Activated naive CD4-positive, alpha-beta T cell treated with Interleukin-2 at 50 U/mL for 16 hours (primary cell): ENCODE results near the gene KIF23.

Experiments used
- DNase-seq: peaks from one replicate; pipeline ENCODE4 v3.0.0-alpha.2; 2020

The KIF23 gene

DNA sequence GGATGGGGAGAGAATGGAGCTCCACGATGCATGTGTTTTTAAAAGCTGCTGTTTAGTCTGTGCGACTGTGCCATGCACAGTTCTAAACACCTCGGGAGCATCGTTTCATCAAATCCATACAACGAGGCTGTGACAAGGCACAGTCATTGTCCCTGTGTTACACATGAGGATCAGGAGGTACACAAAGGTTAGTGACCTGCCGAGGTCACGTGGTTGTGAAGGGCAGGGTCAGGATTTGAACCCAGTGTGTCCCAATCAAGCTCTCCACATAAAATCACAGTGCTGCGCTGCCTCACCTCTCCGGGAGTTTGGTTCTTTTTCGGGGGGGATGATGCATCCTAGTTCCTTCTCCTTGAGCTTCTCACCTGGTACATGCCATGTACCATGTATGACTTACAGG is 18.7 kb upstream of the KIF23 start:
- DNase-seq: no peak

DNA sequence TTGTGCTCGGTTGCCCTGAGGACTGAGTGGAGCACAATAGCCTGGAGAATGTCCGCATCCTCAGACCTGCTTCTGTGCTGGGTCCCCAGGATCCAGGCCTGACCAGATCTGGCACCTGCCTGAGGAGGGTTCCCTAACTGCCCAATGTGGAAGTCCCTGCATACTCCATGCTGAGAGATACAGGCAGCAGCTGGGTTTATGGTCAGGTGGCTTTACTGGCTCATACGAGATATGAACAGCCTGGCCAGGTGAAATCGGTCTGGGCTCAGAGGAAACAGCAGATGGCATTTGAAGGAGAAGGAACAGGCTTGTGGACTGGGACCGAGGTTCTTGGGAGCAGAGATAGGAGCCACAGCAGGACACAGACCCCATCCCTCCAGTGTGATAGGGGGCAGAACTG is 18.2 kb upstream of the KIF23 start:
- no peak for DNase-seq

DNA sequence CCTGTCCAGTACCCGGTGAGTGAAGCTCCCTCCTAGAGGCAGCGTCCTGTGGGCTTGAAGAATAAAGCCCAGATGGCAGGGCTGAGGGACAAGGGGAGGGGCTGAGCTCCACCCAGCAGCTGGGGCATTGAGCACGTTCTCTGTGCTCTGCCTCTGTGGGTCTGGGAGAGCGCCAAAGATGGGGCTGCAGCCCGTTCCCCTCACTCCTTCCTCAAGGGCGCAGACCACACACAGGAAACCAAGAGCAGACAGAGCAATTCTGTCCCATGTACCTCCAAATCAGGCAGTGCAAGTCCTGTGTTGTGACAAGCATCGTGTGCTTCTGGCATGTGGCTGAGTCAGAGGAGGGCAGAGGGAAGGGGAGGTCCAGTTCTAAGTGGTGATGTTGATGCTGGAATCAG is 15.7 kb upstream of the KIF23 start:
- DNase-seq: no peak

DNA sequence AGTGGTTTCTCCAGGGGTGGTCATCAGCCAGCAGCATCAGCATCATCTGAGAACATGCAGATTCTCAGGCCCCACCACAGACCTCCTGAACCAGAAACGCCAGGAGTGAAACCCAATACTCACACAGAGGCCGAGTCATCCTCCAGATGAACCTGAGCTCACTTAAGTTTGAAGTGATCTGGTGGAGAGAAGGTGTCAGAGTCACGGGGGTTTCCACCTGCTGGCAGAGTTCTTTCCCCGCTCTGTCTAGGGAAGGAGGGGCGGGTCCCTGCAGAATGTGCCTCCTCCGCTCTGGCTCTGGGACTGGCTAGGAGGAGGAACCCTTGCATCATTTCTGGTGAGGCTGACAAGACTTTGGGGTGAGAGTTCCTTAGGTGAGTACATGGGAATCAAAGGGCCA is 13.3 kb upstream of the KIF23 start:
- DNase-seq: no peak

DNA sequence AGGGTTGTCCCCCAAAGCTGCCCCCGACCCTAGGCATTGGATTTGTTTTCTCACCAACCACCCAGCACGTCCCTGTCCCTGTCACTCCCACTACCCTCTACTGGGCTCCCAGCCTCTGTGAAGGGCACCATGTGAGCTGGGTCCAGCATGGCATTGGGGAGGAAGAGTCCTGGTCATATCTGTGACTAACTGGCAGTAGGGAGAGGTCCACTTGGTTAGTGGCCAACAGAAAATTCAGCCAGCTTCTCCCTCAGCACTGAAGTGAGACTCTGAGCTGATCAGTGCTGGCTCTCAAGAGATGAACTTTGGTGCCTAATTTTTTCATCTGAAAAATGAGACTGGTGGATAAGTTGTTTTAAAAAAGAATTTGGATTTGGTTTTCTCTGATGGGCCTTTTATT is 11.3 kb upstream of the KIF23 start:
- DNase-seq: no peak

DNA sequence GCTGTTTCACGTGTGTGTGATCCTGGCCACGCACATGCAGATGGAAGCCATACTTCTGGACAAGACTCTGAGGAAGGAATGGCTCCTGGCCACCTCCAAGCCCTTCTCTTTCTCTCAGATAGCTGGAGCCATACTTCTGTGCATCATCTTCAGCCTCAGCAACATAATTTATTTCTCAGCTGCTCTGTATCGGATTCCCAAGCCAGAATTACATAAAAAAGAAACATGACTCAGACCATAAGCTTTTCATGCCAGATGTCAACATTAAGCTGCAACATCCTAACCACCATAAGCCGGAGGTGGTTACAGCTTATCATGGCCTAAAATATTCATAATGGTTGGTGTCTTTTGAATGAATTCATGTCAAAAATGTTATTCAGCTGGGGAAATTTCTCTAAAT is 10.6 kb upstream of the KIF23 start:
- no peak for DNase-seq

DNA sequence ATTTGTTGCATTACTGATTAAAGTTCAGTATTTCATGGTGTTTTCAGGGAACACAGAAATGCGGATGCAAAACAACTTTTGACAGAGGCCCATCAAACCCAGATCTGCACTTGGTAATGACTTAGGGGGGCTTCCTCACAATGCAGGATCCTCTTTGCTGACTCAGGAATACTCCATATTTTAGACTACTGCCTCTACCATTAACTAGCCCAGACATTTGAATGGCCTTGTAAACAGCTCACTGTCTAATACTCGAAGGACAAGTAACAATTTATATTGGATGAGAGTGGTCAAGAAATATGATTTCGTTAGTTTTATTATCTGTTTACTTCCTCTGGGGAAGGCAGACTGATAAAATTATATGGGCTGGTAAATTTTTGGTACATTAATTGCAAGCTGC is 9.0 kb upstream of the KIF23 start:
- DNase-seq: no peak

DNA sequence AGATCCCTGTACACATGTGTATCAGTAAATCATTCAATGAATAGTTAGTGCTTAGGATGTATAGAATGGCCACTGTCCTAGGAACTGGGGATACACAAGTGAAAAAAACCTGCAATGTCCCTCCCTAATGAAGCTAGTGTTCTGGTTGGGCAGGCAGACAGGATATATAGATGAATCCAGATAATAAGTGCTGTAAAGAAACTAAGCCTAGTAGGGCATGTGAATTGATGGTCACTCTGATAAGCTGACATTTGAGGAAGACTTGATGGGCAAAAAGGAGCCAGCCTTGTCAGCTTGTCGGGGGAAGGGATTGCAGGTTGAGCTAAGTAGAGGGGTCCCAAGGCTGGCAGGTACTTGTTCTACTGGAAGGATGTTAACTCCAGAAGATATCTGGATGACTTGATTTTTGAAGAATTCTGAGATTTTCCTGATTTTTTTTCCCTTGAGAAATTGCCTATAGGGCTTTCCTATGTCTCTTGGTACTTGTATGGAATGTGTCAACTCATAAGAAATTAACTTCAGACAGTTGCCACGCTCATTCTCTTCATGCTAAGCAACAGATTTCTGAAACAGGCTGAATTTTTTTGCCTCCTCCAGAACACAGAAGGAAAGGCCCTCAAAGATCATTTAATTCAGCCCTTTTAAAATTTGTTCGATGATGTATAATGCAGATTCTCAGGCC is 6.3 kb upstream of the KIF23 start:
- no peak for DNase-seq

DNA sequence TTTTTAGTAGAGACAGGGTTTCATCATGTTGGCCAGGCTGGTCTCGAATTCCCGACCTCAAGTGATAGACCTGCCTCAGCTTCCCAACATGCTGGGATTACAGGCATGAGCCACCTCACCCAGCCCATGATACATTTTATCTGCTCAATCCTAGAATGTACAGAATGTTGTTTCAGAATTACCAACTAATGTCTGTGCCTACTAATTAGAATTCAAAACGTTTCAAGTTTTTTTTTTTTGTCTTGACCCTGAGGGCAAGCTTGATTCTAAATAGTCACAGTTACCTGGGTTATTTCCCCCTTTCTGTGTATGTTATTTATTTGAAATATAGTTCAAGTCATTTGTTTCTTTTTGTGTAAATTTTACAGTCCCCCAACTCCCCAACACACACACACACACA is 5.3 kb upstream of the KIF23 start:
- DNase-seq: no peak

DNA sequence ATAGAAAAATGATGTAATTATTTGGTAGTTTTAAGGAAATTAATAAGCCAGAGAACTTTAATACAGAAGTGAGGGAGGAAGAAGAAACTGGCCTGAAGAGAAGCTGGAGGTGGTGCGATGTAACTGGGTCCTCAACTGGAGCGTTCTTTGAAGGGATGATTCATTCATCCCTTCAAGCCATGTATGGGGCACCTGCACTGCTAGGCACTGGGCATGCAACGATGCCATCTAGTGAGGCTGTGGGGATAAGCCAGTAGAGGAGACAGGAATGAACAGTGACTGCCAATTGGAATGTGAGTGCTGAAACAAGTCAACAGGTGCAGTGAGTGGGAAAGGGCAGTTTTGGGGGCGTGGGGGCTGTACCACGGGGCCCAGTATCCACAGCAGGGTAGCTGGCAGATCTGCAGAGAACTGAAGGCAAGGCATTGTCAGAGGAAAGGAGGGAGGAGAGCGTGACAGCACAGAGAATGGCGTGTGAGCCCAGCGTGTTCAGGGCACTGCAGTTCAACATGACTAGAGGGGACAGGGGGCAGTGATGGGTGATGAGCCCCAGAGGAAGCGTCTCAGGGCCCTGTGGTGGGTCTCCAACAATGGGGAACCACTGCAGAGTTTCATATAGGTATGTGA is 3.8 kb upstream of the KIF23 start:
- no peak for DNase-seq

DNA sequence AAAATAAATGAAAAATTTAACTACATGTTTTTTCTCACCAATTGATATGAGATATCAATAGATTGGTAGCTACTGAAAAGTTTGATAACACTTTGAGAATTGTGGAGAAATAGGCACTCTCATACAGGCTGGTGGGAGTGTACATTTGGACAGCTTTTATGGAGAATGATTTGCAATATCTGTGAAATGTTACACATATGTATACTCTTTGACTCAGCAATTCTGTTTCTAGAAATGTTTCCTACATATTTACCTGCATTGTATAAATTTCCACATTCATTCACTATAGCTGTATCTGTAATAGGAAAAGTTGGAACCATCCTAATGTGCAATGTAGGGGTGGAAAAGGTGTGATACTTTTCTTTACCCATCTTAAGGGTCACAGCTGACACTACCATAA is 1.9 kb upstream of the KIF23 start:
- no peak for DNase-seq

DNA sequence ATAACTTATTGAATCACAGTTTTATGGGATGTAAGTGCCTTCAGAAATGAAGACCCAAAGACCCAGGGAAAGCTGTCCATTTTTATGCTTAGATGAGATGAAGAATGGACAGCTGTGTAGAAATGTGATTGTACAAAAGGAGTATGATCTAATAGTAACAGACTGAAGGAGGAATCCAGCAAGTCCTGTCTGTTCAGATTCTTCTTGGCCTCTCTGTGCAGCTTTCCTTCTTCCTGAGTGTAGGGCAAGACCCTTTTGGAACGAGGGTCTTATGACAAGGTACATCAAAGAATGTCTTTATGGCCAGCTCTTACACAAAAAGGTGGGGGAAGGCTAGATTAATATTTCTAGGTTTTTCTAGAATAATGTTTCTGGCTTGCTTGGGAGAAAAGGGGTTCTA is 1.4 kb upstream of the KIF23 start:
- no peak for DNase-seq

DNA sequence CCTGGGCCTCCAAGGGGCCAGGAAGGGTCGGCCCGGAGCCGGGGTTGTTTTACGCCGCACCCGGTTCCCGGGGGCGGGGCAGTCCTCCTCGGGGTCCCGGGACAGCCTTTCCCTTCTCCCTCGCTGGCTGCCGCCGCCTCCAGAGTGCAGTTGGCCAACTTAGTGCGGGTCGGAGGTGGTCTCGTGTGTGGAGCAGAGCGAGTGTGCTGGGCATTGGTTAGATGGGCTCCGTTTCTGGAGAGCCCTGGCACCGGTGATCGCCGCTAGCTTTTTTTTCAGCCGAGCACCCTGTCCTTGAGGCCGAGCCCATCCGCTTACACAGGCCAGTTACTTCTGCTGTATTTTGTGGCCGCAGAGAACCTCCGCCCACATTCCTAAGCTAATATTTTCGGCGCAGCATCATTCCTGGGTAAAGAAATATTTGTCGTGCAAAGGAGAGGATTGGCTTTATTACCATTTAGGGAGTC is 585 bp downstream of the KIF23 start:
- no peak for DNase-seq

DNA sequence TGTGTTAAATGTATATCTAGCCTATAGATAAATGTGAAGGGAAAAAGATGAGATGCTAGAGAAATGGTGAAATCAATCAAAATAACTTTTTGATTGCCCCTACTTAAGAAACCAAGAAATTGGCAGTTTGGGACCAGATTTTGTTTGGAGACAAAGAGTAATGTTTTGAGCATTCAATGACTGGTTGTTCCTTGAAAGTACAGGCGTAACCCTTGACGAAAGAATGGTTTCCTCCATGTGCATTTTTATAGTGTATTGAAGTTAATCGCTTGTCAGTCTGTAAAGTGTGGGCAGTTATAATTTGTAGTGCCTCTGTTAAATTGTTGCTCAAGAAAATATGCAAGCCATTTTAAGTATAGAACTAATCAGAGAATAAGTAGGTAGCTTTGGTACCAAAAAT is 1.2 kb downstream of the KIF23 start:
- DNase-seq: no peak

DNA sequence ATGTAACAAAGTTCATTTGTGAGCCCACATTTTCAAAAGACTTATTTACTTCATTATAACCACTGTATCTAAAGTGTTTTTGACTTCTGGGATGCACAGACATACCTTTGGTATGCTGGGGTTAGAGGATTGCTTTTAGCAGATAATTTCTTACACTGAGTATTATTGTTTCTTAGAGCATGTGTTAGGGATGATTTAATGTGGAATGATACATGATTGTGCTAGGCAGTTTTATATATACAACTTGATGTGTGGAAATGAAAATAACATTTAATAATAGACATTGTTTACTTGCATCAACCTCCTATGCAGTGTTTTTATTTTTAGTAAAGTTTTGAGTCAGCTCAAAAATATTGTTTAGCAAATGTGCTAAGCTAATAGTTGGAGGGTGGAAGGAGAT is 3.4 kb downstream of the KIF23 start:
- no peak for DNase-seq

DNA sequence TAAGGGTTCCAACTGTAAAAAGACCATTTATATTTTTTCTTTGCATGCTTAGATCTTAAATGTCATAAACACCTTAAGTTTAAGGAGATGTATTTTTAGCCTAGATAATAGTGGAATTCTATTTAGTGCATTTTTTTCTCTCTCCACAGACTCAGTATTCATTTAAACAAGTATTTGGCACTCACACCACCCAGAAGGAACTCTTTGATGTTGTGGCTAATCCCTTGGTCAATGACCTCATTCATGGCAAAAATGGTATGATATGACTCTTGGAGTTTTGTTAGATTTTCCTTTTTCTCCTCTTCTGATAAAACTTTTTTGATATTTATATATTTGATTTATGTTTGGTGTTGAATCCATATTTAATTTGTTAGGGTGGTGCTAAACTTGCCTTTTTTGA is 7.3 kb downstream of the KIF23 start:
- DNase-seq: no peak

DNA sequence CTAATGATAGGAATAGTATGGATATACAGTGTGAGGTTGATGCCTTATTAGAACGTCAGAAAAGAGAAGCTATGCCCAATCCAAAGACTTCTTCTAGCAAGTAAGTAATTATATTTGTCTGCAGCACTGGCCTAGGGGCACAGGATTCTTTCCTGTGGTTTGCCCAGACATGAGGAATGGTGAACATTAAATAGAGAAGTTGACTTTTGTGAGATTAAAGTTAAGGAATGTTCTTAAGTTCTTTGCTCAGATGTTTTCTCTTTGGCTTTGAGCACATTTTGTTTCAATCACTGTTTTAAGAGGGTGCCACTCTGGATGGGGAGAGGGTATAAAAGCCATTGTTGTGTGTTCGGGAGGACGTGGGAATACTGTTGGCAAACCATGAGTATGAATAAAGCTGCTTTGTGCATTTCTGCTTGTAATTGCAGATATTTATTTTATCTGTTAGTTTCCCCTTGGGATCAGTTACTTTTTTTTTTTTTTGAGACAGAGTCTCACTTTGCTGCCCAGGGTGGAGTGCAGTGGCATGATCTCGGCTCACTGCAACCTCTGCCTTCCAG is 8.3 kb downstream of the KIF23 start:
- no peak for DNase-seq

DNA sequence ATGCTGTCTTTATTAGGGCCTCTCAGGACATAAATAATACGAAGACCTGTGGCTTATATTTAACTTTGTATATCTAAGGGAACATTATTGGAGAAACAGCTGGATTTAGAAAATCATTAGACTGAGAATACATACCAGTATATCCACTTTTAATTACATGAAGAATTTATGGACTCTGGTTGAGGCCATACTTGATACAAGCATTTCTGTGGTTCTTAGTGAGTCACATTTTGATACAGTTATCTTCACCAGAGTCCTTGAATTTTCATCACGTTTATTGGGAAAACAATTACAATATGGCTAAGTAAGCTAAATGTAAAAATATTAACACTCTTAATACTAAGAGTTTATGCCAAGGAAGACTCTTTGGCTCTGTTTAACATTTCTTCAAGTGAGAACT is 9.9 kb downstream of the KIF23 start:
- no peak for DNase-seq

DNA sequence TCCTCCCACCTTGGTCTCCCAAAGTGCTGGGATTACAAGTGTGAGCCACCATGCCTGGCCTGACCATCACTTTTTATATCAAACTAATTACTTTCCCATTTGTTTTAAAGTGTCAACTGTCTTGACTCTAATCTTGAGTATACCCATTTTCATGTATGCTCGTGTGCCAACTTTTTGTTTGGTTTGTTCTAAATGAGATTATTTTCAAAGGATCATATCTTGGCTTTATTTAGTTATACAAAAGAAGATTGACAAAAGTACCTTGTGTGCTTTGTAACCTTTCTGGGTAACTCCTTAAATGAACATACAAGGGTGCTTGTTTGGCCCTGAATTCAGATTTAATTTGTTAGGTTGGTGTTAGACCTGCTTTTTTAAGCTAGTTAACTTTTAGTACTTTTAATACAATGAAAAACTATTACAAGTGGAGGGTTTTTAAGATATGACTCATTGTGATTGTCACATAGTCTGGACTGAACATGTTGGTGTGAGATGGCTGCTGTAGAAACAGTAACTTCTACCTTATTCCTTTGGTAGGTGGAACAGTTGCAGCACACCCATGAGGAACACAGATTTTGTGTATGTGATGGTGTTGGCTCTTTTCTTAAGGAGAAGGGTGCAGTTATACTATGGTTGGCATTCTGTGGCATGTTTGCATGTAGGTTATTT is 10.7 kb downstream of the KIF23 start:
- no peak for DNase-seq

DNA sequence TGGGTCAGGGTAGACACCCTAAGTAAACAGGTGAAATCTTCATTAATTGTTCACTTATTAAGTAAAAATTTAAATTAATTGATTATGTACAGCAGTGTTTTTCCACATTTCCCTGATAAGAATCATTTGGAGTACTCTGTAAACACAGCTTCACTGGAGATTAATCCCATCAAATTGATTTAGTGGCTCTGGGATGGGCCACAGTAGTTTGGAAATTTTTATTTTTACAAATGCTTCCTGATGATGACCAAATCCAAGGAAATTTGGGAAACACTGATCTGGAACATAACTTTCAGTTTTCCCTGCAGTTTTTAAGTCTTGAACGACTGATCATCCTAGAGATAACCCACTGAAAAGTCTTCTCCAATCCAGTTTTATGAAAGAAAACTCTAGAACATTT is 19.7 kb downstream of the KIF23 start:
- no peak for DNase-seq

DNA sequence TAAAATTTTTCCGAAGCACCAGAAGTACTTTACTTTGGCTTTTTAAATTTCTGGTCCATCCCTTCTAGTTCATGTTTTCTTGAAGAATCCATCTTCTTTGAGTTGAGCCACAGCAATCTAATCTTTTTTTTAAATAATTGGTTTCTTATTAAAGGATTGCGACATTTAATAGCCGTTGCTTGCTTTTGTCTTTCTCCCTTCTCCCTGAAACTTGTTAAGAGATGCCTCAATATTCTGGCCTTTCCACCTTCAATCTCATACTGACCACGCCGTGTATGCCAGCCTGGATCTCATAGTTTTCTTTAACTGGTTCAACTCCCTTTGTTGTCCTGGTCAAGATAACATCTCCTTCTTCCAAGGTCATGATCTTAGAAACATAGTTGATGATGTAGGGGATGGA is 20.1 kb downstream of the KIF23 start:
- no peak for DNase-seq

DNA sequence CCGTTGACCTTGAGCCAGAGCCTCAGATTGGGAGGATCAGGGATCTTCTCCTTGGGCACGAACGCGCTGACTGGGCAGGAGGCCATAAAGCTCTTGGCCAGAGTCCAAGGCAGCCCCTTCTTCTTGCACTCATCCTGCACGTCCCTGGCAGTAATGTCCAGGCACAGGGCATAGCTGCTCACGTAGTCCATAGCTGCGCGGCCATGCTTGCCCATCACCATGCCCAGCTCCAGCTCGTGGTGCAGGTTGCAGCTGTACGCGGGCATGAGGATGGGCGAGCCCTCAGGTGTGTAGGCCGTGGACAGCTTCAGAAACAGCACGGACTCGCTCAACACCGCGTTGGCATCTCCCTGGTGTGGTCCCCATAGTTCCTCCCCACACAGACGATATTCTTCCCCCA is 20.5 kb downstream of the KIF23 start:
- DNase-seq: no peak

DNA sequence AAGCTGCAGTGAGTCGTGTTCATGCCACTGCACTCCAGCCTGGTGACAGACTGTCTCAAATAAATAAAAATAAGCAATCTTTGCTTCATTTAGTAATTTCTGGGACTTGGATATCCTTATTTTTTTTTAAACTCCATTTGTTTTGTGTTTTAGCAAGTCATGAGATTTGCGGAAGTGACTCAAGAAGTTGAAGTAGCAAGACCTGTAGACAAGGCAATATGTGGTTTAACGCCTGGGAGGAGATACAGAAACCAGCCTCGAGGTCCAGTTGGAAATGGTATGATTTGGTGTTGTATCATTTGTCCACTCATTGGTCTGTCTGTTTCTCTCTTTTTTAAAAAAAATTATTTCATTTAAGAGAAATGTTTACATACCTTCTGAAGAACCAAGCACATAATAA is 21.8 kb downstream of the KIF23 start:
- DNase-seq: no peak

DNA sequence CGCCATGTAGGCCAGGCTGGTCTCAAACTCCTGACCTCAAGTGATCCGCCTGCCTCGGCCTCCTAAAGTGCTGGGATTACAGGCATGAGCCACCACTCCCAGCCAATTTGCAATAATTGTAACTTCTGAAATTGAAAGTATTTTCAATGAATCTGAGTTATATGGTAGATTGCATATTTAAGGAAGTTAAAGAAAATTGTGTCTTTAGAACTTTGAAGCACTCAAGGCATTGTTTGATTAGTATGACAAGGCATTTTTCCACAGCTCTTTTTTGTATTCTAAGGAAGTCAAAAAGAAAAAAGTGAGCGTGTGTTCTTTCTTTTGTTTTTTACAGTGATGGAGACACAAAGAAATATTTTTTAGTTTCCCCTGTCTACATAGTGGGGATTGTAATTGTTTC is 22.8 kb downstream of the KIF23 start:
- no peak for DNase-seq
